ENCODE measurements around the gene FERMT3. TPM values are rescaled to one million over a fixed set of nuclear protein-coding genes. Genes with fewer than 3 reads are reported as not detected.
A peak's percentile ranks its signal among the peaks of the same experiment; 100 is the strongest.

The FERMT3 gene
- total and polyA plus RNA-seq, 2 of the 13 experiments (the other 11 are each of a cell fraction or from before 2014, with no cell fraction given) = 0.29 TPM; not detected in 1

DNA sequence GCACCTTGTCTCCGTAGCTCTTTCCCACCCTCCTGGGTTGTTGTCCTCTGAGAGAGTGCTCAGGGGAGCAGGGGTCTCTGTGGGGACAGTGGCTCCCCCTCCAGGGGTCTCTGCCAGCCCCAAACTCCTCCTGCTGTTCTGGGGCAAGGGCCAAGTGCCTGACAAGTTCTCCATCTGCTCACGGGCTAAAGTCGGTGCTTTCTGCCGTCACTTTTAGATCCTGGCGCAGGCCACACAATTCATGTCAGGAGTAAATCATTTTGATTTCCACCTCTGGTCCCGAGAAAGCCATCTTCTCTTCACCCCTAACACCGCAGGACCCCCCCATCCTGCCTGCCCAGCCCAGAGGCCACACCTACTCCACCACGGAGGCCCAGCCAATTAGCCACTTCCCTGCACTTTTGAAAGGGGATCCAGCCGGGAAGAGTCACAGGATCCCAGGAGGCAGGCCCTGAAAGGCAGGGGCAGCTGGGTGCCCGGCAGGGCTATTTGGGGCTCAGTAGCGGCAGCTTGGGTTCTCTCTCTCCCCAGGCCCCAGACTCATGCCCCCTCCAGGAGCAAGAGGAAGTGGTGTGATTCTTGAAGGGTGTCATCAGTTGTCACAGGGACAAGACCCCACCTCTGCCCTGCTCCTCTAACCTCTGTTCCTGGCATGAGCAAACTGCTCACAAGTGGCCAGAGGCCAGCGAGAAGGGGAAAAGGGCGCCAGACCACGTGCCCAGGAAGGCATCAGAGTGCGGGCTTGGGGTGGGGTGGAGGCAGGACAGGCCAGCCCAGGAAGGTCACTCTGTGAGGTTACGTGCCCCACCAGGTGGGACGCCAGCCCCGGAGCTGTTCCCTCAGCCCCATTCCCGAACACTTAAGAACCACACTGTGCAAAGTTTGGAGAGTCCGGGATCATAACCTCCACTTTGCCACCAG, 41.9 kb upstream of the FERMT3 start (continued):
- TF ChIP-seq ZKSCAN8 (CRISPR knock-in tag; IDR thresholded peaks at IDR 0.05; ENCODE audit: borderline replicate concordance) (no peak), REPIN1 (CRISPR knock-in tag; IDR thresholded peaks at IDR 0.05; ENCODE audit: borderline replicate concordance, low read depth) (no peak), BORCS8-MEF2B (CRISPR knock-in tag; IDR thresholded peaks at IDR 0.05) (no peak), ATRX (CRISPR knock-in tag; IDR thresholded peaks at IDR 0.05; ENCODE audit: borderline replicate concordance) (no peak), MAF1 (CRISPR knock-in tag; IDR thresholded peaks at IDR 0.05; ENCODE audit: borderline replicate concordance) (no peak), SMYD3 (CRISPR knock-in tag; IDR thresholded peaks at IDR 0.05) (no peak), PCBP2 (optimal IDR thresholded peaks at IDR 0.05; ENCODE audit: low read depth, low read length, poor library complexity, severe bottlenecking) (no peak), NFRKB (IDR thresholded peaks at IDR 0.05) (no peak), ZNF274 (CRISPR knock-in tag; IDR thresholded peaks at IDR 0.05) (no peak), ELF4 (CRISPR knock-in tag; IDR thresholded peaks at IDR 0.05; ENCODE audit: borderline replicate concordance) (no peak), SKI (IDR thresholded peaks at IDR 0.05; ENCODE audit: partially characterized antibody) (no peak), SPEN (CRISPR knock-in tag; IDR thresholded peaks at IDR 0.05; ENCODE audit: low read depth) (no peak), RBM39 (IDR thresholded peaks at IDR 0.05; ENCODE audit: low read depth, low read length, poor library complexity, severe bottlenecking) (peak; percentile 41), ZNF670 (CRISPR knock-in tag; IDR thresholded peaks at IDR 0.05; ENCODE audit: borderline replicate concordance) (no peak), ZNF253 (CRISPR knock-in tag; IDR thresholded peaks at IDR 0.05; ENCODE audit: borderline replicate concordance) (peak; percentile 30; the same call in 1 of the 2 replicates), CCAR2 (optimal IDR thresholded peaks at IDR 0.05; ENCODE audit: low read depth, low read length) (no peak), SMAD1 (CRISPR knock-in tag; IDR thresholded peaks at IDR 0.05; ENCODE audit: borderline replicate concordance, low read depth) (no peak), ZNF432 (CRISPR knock-in tag; IDR thresholded peaks at IDR 0.05; ENCODE audit: borderline replicate concordance) (no peak), MXI1 (IDR thresholded peaks at IDR 0.05; ENCODE audit: borderline replicate concordance, low read depth, low read length) (0 out of 3 replicates have a peak, but pooled peaks have one; percentile 14), ZNF460 (CRISPR knock-in tag; IDR thresholded peaks at IDR 0.05; ENCODE audit: borderline replicate concordance) (no peak), SMARCE1 (IDR thresholded peaks at IDR 0.05; ENCODE audit: borderline replicate concordance) (no peak), DMAP1 (CRISPR knock-in tag; IDR thresholded peaks at IDR 0.05) (no peak), MED1 (CRISPR knock-in tag; IDR thresholded peaks at IDR 0.05) (no peak), SOX5 (CRISPR knock-in tag; IDR thresholded peaks at IDR 0.05; ENCODE audit: borderline replicate concordance) (no peak)
- TF ChIP-seq, protein P1, sequence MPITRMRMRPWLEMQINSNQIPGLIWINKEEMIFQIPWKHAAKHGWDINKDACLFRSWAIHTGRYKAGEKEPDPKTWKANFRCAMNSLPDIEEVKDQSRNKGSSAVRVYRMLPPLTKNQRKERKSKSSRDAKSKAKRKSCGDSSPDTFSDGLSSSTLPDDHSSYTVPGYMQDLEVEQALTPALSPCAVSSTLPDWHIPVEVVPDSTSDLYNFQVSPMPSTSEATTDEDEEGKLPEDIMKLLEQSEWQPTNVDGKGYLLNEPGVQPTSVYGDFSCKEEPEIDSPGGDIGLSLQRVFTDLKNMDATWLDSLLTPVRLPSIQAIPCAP (CRISPR knock-in tag; IDR thresholded peaks at IDR 0.05; ENCODE audit: low read depth) = no peak
- TF ChIP-seq, protein P2, sequence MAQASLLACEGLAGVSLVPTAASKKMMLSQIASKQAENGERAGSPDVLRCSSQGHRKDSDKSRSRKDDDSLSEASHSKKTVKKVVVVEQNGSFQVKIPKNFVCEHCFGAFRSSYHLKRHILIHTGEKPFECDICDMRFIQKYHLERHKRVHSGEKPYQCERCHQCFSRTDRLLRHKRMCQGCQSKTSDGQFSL (CRISPR knock-in tag; IDR thresholded peaks at IDR 0.05) = no peak
- TF ChIP-seq, protein P3, sequence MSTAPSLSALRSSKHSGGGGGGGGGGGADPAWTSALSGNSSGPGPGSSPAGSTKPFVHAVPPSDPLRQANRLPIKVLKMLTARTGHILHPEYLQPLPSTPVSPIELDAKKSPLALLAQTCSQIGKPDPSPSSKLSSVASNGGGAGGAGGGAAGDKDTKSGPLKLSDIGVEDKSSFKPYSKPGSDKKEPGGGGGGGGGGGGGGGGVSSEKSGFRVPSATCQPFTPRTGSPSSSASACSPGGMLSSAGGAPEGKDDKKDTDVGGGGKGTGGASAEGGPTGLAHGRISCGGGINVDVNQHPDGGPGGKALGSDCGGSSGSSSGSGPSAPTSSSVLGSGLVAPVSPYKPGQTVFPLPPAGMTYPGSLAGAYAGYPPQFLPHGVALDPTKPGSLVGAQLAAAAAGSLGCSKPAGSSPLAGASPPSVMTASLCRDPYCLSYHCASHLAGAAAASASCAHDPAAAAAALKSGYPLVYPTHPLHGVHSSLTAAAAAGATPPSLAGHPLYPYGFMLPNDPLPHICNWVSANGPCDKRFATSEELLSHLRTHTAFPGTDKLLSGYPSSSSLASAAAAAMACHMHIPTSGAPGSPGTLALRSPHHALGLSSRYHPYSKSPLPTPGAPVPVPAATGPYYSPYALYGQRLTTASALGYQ (CRISPR knock-in tag; IDR thresholded peaks at IDR 0.05) = no peak
- TF ChIP-seq, protein P4, sequence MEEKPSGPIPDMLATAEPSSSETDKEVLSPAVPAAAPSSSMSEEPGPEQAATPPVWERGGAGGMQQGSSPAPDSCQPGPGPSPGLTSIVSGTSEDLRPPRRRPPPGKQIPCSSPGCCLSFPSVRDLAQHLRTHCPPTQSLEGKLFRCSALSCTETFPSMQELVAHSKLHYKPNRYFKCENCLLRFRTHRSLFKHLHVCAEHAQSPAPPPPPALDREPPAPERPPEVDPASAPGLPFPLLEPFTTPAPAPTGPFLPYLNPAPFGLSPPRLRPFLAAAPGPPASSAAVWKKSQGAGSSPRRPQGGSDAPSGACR (CRISPR knock-in tag; IDR thresholded peaks at IDR 0.05) = no peak
